HG03097 (cell line): ENCODE results near the gene IFTAP.
"Not testable (repeated sequence)": the region's sequence is repeated elsewhere in the genome, so short reads cannot be mapped to it uniquely, and the experiment has no call there.

ENCODE experiments used
- ATAC-seq: cut with Tn5 transposase; IDR thresholded peaks from one replicate; pipeline ENCODE4 v1.9.1; 2021; ENCODE audit not compliant: unreplicated experiment, low FRiP score

The IFTAP gene

GRCh38 chr11:36628765-36629244 lies 34.5 kb downstream of the IFTAP start:
- ATAC-seq = no peak

DNA sequence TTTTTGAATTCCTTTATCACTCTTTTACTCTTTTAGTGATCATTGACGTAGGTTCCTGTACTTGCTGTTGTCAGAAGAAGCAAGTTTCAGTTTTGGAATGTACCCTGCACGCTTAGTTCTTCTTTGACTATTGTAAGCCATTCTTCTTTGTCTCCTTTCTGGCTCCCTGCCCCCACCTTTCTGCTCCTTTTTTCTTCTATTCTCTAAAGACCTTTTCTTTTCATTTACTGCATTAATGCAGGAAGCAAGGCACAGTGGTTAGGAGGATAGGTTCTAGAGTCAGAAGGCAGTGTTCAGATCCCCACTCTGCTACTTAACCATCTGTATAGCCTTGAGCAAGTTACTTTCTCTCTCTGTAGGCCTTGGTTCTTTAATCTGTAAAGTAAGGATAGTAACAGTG lies 37.5 kb downstream of the IFTAP start:
- peak; percentile 75 for ATAC-seq

GRCh38 chr11:36635066-36635862 lies 41.0 kb downstream of the IFTAP start:
- ATAC-seq = no peak

GRCh38 chr11:36638556-36638955 lies 44.3 kb downstream of the IFTAP start:
- ATAC-seq = no peak

- no peak for ATAC-seq
Observed at GRCh38 chr11:36657610-36658267, 63.4 kb downstream of the IFTAP start.

GRCh38 chr11:36661359-36661758 lies 67.1 kb downstream of the IFTAP start:
- not testable (repeated sequence) for ATAC-seq

- ATAC-seq = no peak
Observed at GRCh38 chr11:36672815-36673450, 78.6 kb downstream of the IFTAP start.

DNA sequence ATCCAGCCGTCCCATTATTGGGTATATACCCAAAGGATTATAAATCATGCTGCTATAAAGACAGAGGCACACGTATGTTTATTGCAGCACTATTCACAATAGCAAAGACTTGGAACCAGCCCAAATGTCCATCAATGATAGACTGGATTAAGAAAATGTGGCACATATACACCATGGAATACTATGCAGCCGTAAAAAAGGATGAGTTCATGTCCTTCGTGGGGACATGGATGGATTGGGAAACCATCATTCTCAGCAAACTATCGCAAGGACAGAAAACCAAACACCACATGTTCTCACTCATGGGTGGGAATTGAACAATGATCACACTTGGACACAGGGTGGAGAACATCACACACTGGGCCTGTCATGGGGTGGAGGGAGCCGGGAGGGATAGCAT lies 85.2 kb downstream of the IFTAP start:
- ATAC-seq = not testable (repeated sequence)

DNA sequence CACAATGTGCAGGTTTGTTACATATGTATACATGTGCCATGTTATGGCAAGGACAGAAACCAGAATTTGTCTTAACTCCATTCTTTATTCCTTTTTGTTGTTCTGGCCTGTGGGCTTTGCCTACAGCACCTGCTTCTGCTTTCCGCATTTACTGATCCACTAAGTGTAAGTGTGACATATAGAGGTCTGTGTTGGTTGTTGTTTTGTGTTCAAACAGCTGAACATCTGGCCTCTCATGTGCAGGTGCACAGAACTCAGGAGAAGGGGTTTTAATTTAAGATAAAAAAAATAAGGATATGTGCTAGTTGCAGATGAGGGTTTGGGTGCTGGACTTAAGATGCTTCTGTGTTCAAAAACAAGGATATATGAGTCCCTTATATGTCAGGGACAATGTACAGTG lies 89.5 kb downstream of the IFTAP start:
- no peak for ATAC-seq

- no peak for ATAC-seq
Observed at GRCh38 chr11:36684840-36685801, 90.8 kb downstream of the IFTAP start.

GRCh38 chr11:36688132-36688531 lies 93.8 kb downstream of the IFTAP start:
- no peak for ATAC-seq

DNA sequence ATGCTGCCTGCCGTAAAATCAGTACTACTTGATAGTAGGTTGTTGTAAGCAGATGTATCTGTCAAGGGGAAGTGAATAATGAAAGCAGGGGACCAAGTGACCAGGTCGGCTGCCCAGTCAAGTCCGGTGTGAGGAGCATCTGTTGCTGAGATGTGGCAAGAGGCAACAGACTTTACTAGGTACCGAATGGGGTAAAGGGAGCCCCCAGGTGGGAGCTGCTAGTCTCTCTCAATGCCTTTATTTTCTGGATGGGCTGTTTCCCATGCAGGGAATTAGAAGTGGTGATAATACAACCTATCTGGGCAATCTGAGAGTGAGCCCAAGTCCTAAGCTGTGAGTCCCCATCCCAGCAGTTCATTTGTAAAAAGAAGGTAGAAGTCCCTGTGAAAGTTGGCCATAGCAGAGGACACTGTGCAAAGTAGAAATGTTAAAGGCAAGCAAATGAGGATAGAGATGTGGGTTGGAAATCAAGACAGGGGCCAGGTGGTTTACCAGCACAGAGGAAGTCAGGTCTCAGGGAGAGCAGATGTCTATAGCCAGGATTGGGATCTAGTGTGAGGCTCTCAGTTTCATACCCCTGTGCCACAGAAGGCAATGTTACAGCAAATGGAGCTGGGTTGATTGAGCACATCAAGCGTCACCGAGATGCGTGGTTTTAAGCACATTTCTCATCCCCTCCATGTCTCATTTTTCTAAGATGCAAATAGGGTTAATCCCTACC lies 94.4 kb downstream of the IFTAP start:
- no peak for ATAC-seq

GRCh38 chr11:36689442-36689841 lies 95.1 kb downstream of the IFTAP start:
- ATAC-seq = no peak

DNA sequence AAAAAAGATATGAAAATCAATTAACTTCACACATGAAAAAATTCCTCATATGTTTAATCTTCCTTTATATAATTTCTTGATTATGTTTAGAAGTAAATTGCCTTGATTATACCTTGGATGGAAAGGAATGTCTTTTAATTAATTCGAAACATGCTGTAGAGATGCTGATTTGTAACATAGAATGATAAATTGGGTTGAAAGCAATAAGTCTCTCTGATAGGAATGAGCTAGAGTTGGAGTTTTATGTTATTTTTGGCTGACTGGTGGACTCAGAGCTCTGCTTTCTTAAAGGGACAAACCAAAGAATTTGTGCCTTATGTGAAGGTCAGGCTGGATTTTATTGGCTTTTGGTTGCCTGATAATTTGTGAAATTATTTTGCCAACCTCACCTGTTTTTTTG lies 98.4 kb downstream of the IFTAP start:
- ATAC-seq = no peak

- no peak for ATAC-seq
Observed at GRCh38 chr11:36693139-36693843, 99.0 kb downstream of the IFTAP start.

DNA sequence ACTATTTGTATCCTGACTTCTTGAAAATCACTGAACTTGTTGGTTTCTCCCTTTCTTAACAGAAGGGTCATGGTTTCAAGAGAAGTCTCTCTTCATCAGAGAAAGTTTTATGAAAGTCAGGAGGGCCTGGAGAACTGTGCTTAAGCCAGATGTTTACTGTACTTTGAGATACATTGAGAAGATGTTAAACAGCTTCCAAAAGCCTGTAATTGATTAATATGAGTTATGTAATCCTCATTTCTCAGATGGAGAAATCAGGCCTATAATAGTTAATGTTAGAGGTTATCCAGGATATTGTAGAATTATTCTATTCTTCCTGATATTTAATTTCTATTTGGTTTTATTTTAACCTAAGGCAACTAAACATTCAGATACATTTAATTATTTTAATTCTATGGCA lies 100.8 kb downstream of the IFTAP start:
- no peak for ATAC-seq

GRCh38 chr11:36695571-36695970 lies 101.3 kb downstream of the IFTAP start:
- no peak for ATAC-seq

DNA sequence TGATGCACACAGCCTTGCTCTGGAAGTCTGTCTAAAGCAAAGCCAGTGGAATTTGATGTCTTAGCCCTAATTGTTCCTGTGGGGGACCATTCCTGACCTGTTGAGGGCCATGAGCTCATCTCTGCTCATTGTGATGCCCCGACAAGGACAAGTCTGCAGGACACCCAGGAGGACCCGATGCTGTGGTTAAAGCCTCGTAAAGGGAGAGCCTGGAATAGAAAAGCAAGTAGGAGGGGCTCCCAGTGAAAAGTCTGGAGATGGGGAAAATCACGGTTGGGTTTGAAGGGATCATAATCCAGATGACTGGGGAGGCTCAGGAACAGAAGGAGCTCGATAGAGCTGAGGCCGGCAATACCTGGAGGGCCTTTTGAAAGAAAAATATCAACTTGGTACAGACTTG lies 102.2 kb downstream of the IFTAP start:
- no peak for ATAC-seq

DNA sequence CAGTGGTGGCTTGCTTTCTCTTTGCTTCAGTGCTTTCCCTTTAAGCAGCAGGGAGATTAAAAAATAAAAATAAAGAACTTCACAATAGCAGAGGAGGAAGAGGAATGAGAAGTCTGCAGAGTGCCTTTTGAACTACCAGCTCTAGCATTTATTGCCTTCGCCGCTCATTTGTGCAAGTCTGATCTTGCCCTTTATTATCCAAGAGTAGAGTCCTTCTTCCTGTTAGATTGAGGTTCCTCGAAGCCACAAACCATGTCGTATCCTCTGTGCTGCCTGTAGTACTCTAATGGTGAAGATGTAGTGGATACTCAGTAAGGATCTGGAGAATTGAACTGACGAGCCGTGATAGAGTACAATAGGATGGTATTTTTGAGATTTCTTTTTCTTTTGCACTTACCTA lies 105.0 kb downstream of the IFTAP start:
- ATAC-seq = no peak
